Endothelial cell of umbilical vein (primary cell): ENCODE results near the gene RIPPLY1. TPM values are rescaled to one million over a fixed set of nuclear protein-coding genes. Genes with fewer than 3 reads are reported as not detected.

Experiments
- BruUV-seq: library from RNA; stranded (reverse); fragments of 400-500 nt; replicated peaks from 2 replicates; lab custom pipeline; 2021; lab: Mats Ljungman, UMichigan
- CTCF ChIA-PET: fragments of 300-600, 350-600 bp; sonication (Branson Sonifier 250); formaldehyde crosslinking; loops from one replicate; lab custom pipeline; 2021; ENCODE audit warnings: antibody characterized with exemption, inconsistent platforms; lab: Charles Lee
- POLR2A ChIA-PET: fragments of 300-600, 350-600 bp; sonication (Branson Sonifier 250); formaldehyde crosslinking; loops from one replicate; lab custom pipeline; 2021; ENCODE audit warnings: antibody characterized with exemption, inconsistent platforms; lab: Charles Lee
- DNase-seq: peaks from one replicate; pipeline ENCODE4 v3.0.0-alpha.2; 2011; ENCODE audit warnings: low read depth, low spot score
- FAIRE-seq: peaks from 2 replicates; lab custom pipeline; 2011; peaks lifted over from hg19 to GRCh38; lab: Jason Lieb, UNC
- H2AFZ ChIP-seq: 2 replicates; pipeline ENCODE4 v1.6.0; 2012; ENCODE audit warnings: low read depth, low read length, control low read depth, inconsistent platforms
- H3K27ac ChIP-seq: 2 replicates; pipeline ENCODE4 v1.5.1; 2011; ENCODE audit warnings: low read depth, mild to moderate bottlenecking, control low read depth, low read length, moderate library complexity; ENCODE audit not compliant: insufficient read depth
- H3K27me3 ChIP-seq, 2 experiments: 2 replicates each; pipeline versions ENCODE4 v1.6.0 to v1.6.1; 2011; ENCODE audit warnings: low read length in 2 of 2, mixed read lengths in 1 of 2; ENCODE audit not compliant: control insufficient read depth in 2 of 2, insufficient read depth in 2 of 2
- H3K36me3 ChIP-seq, 2 experiments: 2 replicates in 1 of 2; 3 replicates in 1 of 2; pipeline ENCODE4 v1.5.1; 2011; ENCODE audit warnings: low read length in 2 of 2, mild to moderate bottlenecking in 1 of 2, moderate library complexity in 1 of 2; ENCODE audit not compliant: control insufficient read depth in 2 of 2, insufficient read depth in 2 of 2; ENCODE audit errors: extremely low read depth in 1 of 2
- H3K4me1 ChIP-seq: 3 replicates; pipeline ENCODE4 v1.5.1; 2011; ENCODE audit warnings: mild to moderate bottlenecking, low read length; ENCODE audit not compliant: control insufficient read depth, insufficient read depth; ENCODE audit errors: extremely low read depth
- H3K4me2 ChIP-seq: 2 replicates; pipeline ENCODE4 v1.6.1; 2011; ENCODE audit warnings: low read length, control low read depth, mixed read lengths; ENCODE audit not compliant: insufficient read depth
- H3K4me3 ChIP-seq, 3 experiments: fragments of 200-600 bp in 1 of 3; sonication (generic), shearing (Covaris generic) in 1 of 3; replicated peaks in 1 of 3; 2 replicates each; pipeline ENCODE4 v1.5.1; 2011 to 2016; ENCODE audit warnings: control low read depth in 3 of 3, low read length in 3 of 3, mild to moderate bottlenecking in 2 of 3, inconsistent platforms in 1 of 3, low read depth in 1 of 3, moderate library complexity in 1 of 3; ENCODE audit not compliant: insufficient read depth in 1 of 3
- H3K79me2 ChIP-seq: 2 replicates; pipeline ENCODE4 v1.6.0; 2012; ENCODE audit warnings: low read length, inconsistent platforms; ENCODE audit not compliant: control insufficient read depth, insufficient read depth
- H3K9ac ChIP-seq: replicated peaks from 2 replicates; pipeline ENCODE3; 2011; ENCODE audit warnings: low read length, control low read depth; ENCODE audit not compliant: insufficient read depth; ENCODE audit errors: extremely low read depth
- H3K9me1 ChIP-seq: replicated peaks from 3 replicates; pipeline ENCODE4 v1.6.0; 2011; ENCODE audit warnings: mild to moderate bottlenecking, low read length; ENCODE audit not compliant: control insufficient read depth, insufficient read depth; ENCODE audit errors: extremely low read depth
- H3K9me3 ChIP-seq: replicated peaks from 2 replicates; pipeline ENCODE4 v1.5.1; 2012; ENCODE audit warnings: low read length, inconsistent platforms; ENCODE audit not compliant: control insufficient read depth, insufficient read depth
- H4K20me1 ChIP-seq: replicated peaks from 2 replicates; pipeline ENCODE3; 2011; ENCODE audit warnings: mild to moderate bottlenecking, low read length; ENCODE audit not compliant: control insufficient read depth, insufficient read depth; ENCODE audit errors: extremely low read depth
- CTCF ChIP-seq, 2 donors: IDR thresholded peaks; 1 replicate in 1 of 2; 2 replicates in 1 of 2; pipeline ENCODE4 v1.5.1; 2011; ENCODE audit warnings: low read length in 2 of 2, mild to moderate bottlenecking in 2 of 2, moderate library complexity in 2 of 2, control low read depth in 1 of 2, inconsistent platforms in 1 of 2, low read depth in 1 of 2; ENCODE audit not compliant: insufficient read depth in 1 of 2; ENCODE audit errors: extremely low read depth in 1 of 2
- EZH2 ChIP-seq: IDR thresholded peaks from 2 replicates; pipeline ENCODE4 v1.6.1; 2012; ENCODE audit warnings: borderline replicate concordance, low read depth, mild to moderate bottlenecking, moderate library complexity, low read length, inconsistent platforms; ENCODE audit not compliant: severe bottlenecking
- FOS ChIP-seq: IDR thresholded peaks from 2 replicates; pipeline ENCODE4 v1.6.1; 2011; ENCODE audit warnings: mild to moderate bottlenecking, low read length, moderate library complexity, borderline replicate concordance; ENCODE audit not compliant: insufficient read depth
- GATA2 ChIP-seq: IDR thresholded peaks from 2 replicates; pipeline ENCODE4 v1.7.0; 2011; ENCODE audit warnings: low read depth, mild to moderate bottlenecking, moderate library complexity, mixed read lengths, low read length; ENCODE audit not compliant: insufficient read length, insufficient read depth
- JUN ChIP-seq: IDR thresholded peaks from 2 replicates; pipeline ENCODE4 v1.6.1; 2011; ENCODE audit warnings: borderline replicate concordance, low read depth; ENCODE audit not compliant: insufficient read length, insufficient read depth
- MAX ChIP-seq: IDR thresholded peaks from 2 replicates; pipeline ENCODE4 v1.6.1; 2011; ENCODE audit not compliant: insufficient read depth, insufficient read length
- MYC ChIP-seq: IDR thresholded peaks from one replicate; pipeline ENCODE4 v1.6.1; 2011; ENCODE audit warnings: mild to moderate bottlenecking, low read depth, low read length
- POLR2A ChIP-seq: IDR thresholded peaks from 2 replicates; pipeline ENCODE4 v1.6.1; 2012; ENCODE audit warnings: low read depth, mild to moderate bottlenecking, control low read depth, low read length
- POLR2AphosphoS5 ChIP-seq: IDR thresholded peaks from 2 replicates; pipeline ENCODE4 v1.6.1; 2012; ENCODE audit warnings: low read depth, mild to moderate bottlenecking, control low read depth, low read length, moderate library complexity; ENCODE audit not compliant: insufficient read depth
- dilution Hi-C: fragments of 300-500 bp; cut with MboI; formaldehyde crosslinking; loops from one replicate; pipeline ENCODE4 v1.15.0; 2019; ENCODE audit warnings: low sequenced_read_pairs; ENCODE audit not compliant: extremely low pct_ligation_motif_present
- intact Hi-C: fragments of 100-400 bp; cut with micrococcal nuclease; formaldehyde crosslinking; loops from one replicate; pipeline ENCODE4 v1.10.0; 2022
- polyA plus RNA-seq, 4 experiments: library from polyadenylated mRNA; depleted of rRNA in 3 of 4; stranded (reverse) in 3 of 4; unstranded in 1 of 4; fragments of >200 nt; gene quantifications; 2 replicates each; pipeline versions ENCODE4 v1.2.1 to v1.2.3, GENCODE V29; 2011 to 2012; ENCODE audit warnings: missing spikeins in 1 of 4
- total RNA-seq: library from RNA; stranded (reverse); gene quantifications from 2 replicates; pipeline ENCODE4 v1.2.3, GENCODE V29; 2021

The RIPPLY1 gene
- total and polyA plus RNA-seq, 2 donors (not counting 3 experiments of a cell fraction or from before 2014, with no cell fraction given): not detected

GRCh38 chrX:106940068-106940467, 36.9 kb upstream of the RIPPLY1 start:
- Histone ChIP-seq H3K9ac (no peak overlapping the region), H2AFZ (no peak overlapping the region), H3K4me1 (peaks cover 5% of the 10 kb centered on the region), H3K9me1 (no peaks in the 10 kb centered on the region), H3K27ac (no peak overlapping the region), H4K20me1 (no peaks in the 10 kb centered on the region), H3K4me3 (no peak overlapping the region), H3K4me2 (peak overlapping the region; percentile 8), H3K9me3 (no peaks in the 10 kb centered on the region), H3K36me3 (no peaks in the 10 kb centered on the region), H3K27me3 (no peaks in the 10 kb centered on the region), H3K79me2 (no peaks in the 10 kb centered on the region)
- ChIA-PET POLR2A (no interaction called here), CTCF (no interaction called here)
- FAIRE-seq (no peak), DNase-seq (peak; percentile 28)
- intact Hi-C loops: no loop called here
- dilution Hi-C loops: no loop called here
- BruUV-seq: no TSS peak
- TF ChIP-seq GATA2 (no peak), POLR2A (no peak), EZH2 (no peak), JUN (no peak), MAX (no peak), MYC (no peak), CTCF (IDR thresholded peaks at IDR 0.05; ENCODE audit: extremely low read depth in 1 of 2, insufficient read depth in 1 of 2, low read depth in 1 of 2, low read length in 2 of 2) (no peak), FOS (no peak), POLR2AphosphoS5 (no peak)
